HepG2 (cell line): Measurements from ENCODE around the gene QSOX1. TPM values are rescaled to one million over a fixed set of nuclear protein-coding genes. Genes with fewer than 3 reads are reported as not detected.

Experiments used
- AGO1 ChIP-seq: fragments of 200-400 bp; formaldehyde crosslinking; IDR thresholded peaks from 2 replicates; pipeline ENCODE4 v1.6.1; 2017; ENCODE audit warnings: mild to moderate bottlenecking, low read depth, low read length, moderate library complexity; ENCODE audit not compliant: poor library complexity, severe bottlenecking
- BCL6 ChIP-seq: IDR thresholded peaks from 2 replicates; pipeline ENCODE4 v1.6.1; 2016; ENCODE audit warnings: missing genetic modification reagents, missing compliant biosample characterization
- BRD4 ChIP-seq: sonication (generic); formaldehyde crosslinking; IDR thresholded peaks from 2 replicates; pipeline ENCODE4 v1.4.0; 2020; ENCODE audit warnings: missing genetic modification reagents
- CC2D1A ChIP-seq: sonication (generic); formaldehyde crosslinking; IDR thresholded peaks from 2 replicates; pipeline ENCODE4 v1.8.1; 2023; ENCODE audit warnings: mild to moderate bottlenecking, missing genetic modification reagents
- CCDC6 ChIP-seq: sonication (generic); formaldehyde crosslinking; IDR thresholded peaks from 2 replicates; pipeline ENCODE4 v1.8.1; 2022; ENCODE audit warnings: mild to moderate bottlenecking, missing genetic modification reagents, moderate library complexity
- CSRNP1 ChIP-seq: sonication (generic); formaldehyde crosslinking; IDR thresholded peaks from 2 replicates; pipeline ENCODE4 v1.8.1; 2023; ENCODE audit warnings: mild to moderate bottlenecking, missing genetic modification reagents
- HMGXB4 ChIP-seq, 2 experiments: sonication (generic) in 1 of 2; formaldehyde crosslinking in 1 of 2; IDR thresholded peaks; 2 replicates each; pipeline versions ENCODE4 v1.4.0 to v1.6.1; 2018 to 2020; ENCODE audit warnings: missing genetic modification reagents in 2 of 2, borderline replicate concordance in 1 of 2, low read depth in 1 of 2, mild to moderate bottlenecking in 1 of 2, missing biosample characterization in 1 of 2
- HOXA5 ChIP-seq: sonication (generic); formaldehyde crosslinking; IDR thresholded peaks from 2 replicates; pipeline ENCODE4 v1.4.0; 2020; ENCODE audit warnings: missing genetic modification reagents
- IRF9 ChIP-seq: sonication (generic); formaldehyde crosslinking; IDR thresholded peaks from 2 replicates; pipeline ENCODE4 v1.8.0; 2022; ENCODE audit warnings: missing genetic modification reagents, mild to moderate bottlenecking, borderline replicate concordance
- RFX5 ChIP-seq: IDR thresholded peaks from 2 replicates; pipeline ENCODE4 v1.6.1; 2011; ENCODE audit warnings: low read depth, low read length, improper control_type of control experiment
- SPEN ChIP-seq: sonication (generic); formaldehyde crosslinking; IDR thresholded peaks from 2 replicates; pipeline ENCODE4 v1.5.1; 2020; ENCODE audit warnings: low read depth, mild to moderate bottlenecking, missing genetic modification reagents
- TBL1XR1 ChIP-seq: fragments of 150-350 bp; IDR thresholded peaks from 2 replicates; pipeline ENCODE4 v1.6.1; 2014; ENCODE audit warnings: borderline replicate concordance, low read length; ENCODE audit not compliant: partially characterized antibody
- TBP ChIP-seq: sonication (generic); formaldehyde crosslinking; IDR thresholded peaks from 2 replicates; pipeline ENCODE4 v1.5.0; 2020; ENCODE audit warnings: missing genetic modification reagents
- THYN1 ChIP-seq: sonication (generic); formaldehyde crosslinking; IDR thresholded peaks from 2 replicates; pipeline ENCODE4 v1.8.1; 2023; ENCODE audit warnings: low read depth, mild to moderate bottlenecking, moderate library complexity, missing genetic modification reagents, borderline replicate concordance
- ZFY ChIP-seq: sonication (generic); formaldehyde crosslinking; IDR thresholded peaks from 2 replicates; pipeline ENCODE4 v1.4.0; 2020; ENCODE audit warnings: missing genetic modification reagents
- ZFYVE20 ChIP-seq: sonication (generic); formaldehyde crosslinking; IDR thresholded peaks from 2 replicates; pipeline ENCODE4 v1.8.0; 2023; ENCODE audit warnings: low read depth, mild to moderate bottlenecking, moderate library complexity, missing genetic modification reagents, borderline replicate concordance
- ZNF20 ChIP-seq: sonication (generic); formaldehyde crosslinking; IDR thresholded peaks from 2 replicates; pipeline ENCODE4 v1.4.0; 2020; ENCODE audit warnings: mild to moderate bottlenecking, moderate library complexity, missing genetic modification reagents
- ZNF235 ChIP-seq: sonication (generic); formaldehyde crosslinking; IDR thresholded peaks from 2 replicates; pipeline ENCODE4 v1.8.1; 2023; ENCODE audit warnings: mild to moderate bottlenecking, missing genetic modification reagents, borderline replicate concordance
- ZNF446 ChIP-seq: sonication (generic); formaldehyde crosslinking; IDR thresholded peaks from 2 replicates; pipeline ENCODE4 v1.5.0; 2020; ENCODE audit warnings: mild to moderate bottlenecking, missing genetic modification reagents
- ZNF614 ChIP-seq: IDR thresholded peaks from 2 replicates; pipeline ENCODE4 v1.6.1; 2018; ENCODE audit warnings: missing biosample characterization, missing genetic modification reagents, inconsistent platforms, borderline replicate concordance
- ZNF790 ChIP-seq: sonication (generic); formaldehyde crosslinking; IDR thresholded peaks from 2 replicates; pipeline ENCODE4 v1.8.0; 2022; ENCODE audit warnings: missing genetic modification reagents, mild to moderate bottlenecking, borderline replicate concordance
- ZNF800 ChIP-seq: sonication (generic); formaldehyde crosslinking; IDR thresholded peaks from 2 replicates; pipeline ENCODE4 v1.4.0; 2020; ENCODE audit warnings: missing genetic modification reagents
- polyA plus RNA-seq, 8 experiments: library from polyadenylated mRNA; depleted of rRNA in 3 of 8; stranded (reverse) in 7 of 8; unstranded in 1 of 8; fragments of >200 nt; fragmentation: Illumina TruSeq in 4 of 8; extraction: Trizol in 4 of 8; gene quantifications; 2 replicates each; pipeline versions ENCODE4 v1.2.1 to v1.2.3, GENCODE V29; 2011 to 2016; ENCODE audit warnings: low read depth in 4 of 8, missing spikeins in 1 of 8, mixed read lengths in 1 of 8; ENCODE audit not compliant: insufficient read depth in 1 of 8
- total RNA-seq, 5 experiments: library from RNA; depleted of rRNA; stranded (reverse); fragments of >200 nt; fragmentation: Illumina TruSeq; extraction: Trizol; gene quantifications; 2 replicates each; pipeline ENCODE4 v1.2.3, GENCODE V29; 2016; ENCODE audit warnings: low read depth in 1 of 5

QSOX1 gene
- total and polyA plus RNA-seq, 2 of the 13 experiments (the other 11 are each of a cell fraction or from before 2014, with no cell fraction given) = 6.8 to 40.2 TPM

- TF ChIP-seq CCDC6 (CRISPR knock-in tag) (no peak), ZNF614 (CRISPR knock-in tag) (peak; percentile 34; the same call in 1 of the 2 replicates), ZNF20 (no peak), ZFY (CRISPR knock-in tag) (peak; percentile 41), TBP (CRISPR knock-in tag) (no peak), ZNF790 (no peak), ZNF446 (CRISPR knock-in tag) (no peak), BRD4 (CRISPR knock-in tag) (no peak), BCL6 (peak; percentile 98), SPEN (CRISPR knock-in tag) (0 out of 2 replicates have a peak, but pooled peaks have one; percentile 54), CSRNP1 (no peak), HMGXB4 (CRISPR knock-in tag; IDR thresholded peaks at IDR 0.05; ENCODE audit: borderline replicate concordance in 1 of 2, low read depth in 1 of 2) (0 out of 4 replicates have a peak, but pooled peaks of 1 of the 2 experiments have one; percentile 11), HOXA5 (peak; percentile 92), THYN1 (CRISPR knock-in tag) (no peak), IRF9 (CRISPR knock-in tag) (no peak), ZFYVE20 (CRISPR knock-in tag) (no peak), CC2D1A (CRISPR knock-in tag) (no peak), AGO1 (no peak), TBL1XR1 (peak; percentile 44), ZNF800 (CRISPR knock-in tag) (0 out of 2 replicates have a peak, but pooled peaks have one; percentile 26), ZNF235 (CRISPR knock-in tag) (no peak), RFX5 (no peak)
Measured at GRCh38 chr1:180157576-180158057, 2.9 kb downstream of the QSOX1 start (continued).
